ENCODE measurements around the gene UNC5C. TPM values are rescaled to one million over a fixed set of nuclear protein-coding genes. Genes with fewer than 3 reads are reported as not detected.
A peak's percentile ranks its signal among the peaks of the same experiment; 100 is the strongest.

The UNC5C gene
- total RNA-seq, 1 donor from 2014 or later = 0.39 TPM

DNA sequence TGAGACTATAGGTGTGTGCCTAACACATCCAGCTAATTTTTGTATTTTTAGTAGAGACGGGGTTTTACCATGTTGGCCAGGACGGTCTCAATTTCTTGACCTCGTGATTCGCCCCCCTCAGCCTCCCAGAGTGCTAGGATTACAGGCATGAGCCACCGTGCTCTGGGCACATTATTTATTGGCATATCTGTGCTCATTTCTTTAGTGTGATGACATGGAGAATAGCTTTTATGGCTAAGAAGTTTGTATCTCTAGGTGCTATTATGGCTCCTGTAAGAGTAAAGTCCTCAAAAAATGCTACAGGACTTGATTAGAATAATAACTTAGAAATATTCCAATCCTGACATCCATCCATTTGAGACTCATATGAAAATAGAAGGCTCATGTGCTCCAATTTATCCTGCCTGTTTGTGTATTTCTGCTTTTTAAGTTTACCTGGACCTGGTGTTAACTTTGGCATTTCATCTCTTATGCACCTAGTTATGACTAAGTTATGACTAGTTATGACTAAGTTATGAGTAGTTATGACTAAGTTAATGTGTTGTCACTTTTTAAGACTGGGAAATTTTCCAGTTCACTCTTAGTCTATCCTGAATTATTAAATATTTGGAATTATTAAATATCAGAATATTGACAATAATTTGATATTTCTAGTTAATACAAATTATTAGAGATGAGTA, 36.4 kb upstream of the UNC5C start:
- Histone ChIP-seq H3K36me3 (no peaks in the 10 kb centered on the region), H3K27ac (no peak overlapping the region), H3K4me2 (no peak overlapping the region), H3K79me2 (ENCODE audit: low read depth) (no peaks in the 10 kb centered on the region), H3K9me3 (ENCODE audit: low read depth) (no peaks in the 10 kb centered on the region), H3F3A (ENCODE audit: low read depth) (no peaks in the 10 kb centered on the region), H3K27me3 (no peaks in the 10 kb centered on the region), H3K9ac (no peak overlapping the region), H4K20me1 (ENCODE audit: low read depth) (no peaks in the 10 kb centered on the region), H3K4me3 (no peak overlapping the region), H3K4me1 (no peaks in the 10 kb centered on the region), H2AFZ (replicated peaks) (no peak overlapping the region)
- Mint-ChIP-seq H3K4me3 (no peak overlapping the region), H3K4me1 (no peaks in the 10 kb centered on the region), H3K9me3 (peaks cover 3% of the 10 kb centered on the region), H3K27me3 (ENCODE audit: insufficient read depth, low read depth) (no peaks in the 10 kb centered on the region), H3K27ac (no peak overlapping the region), H3K36me3 (no peaks in the 10 kb centered on the region)
- no peak for DNase-seq (ENCODE audit: low spot score)
- TF ChIP-seq EZH2phosphoT487 (IDR thresholded peaks at IDR 0.05) = no peak
- TF ChIP-seq EZH2 (IDR thresholded peaks at IDR 0.05) = no peak
- TF ChIP-seq, protein P1, sequence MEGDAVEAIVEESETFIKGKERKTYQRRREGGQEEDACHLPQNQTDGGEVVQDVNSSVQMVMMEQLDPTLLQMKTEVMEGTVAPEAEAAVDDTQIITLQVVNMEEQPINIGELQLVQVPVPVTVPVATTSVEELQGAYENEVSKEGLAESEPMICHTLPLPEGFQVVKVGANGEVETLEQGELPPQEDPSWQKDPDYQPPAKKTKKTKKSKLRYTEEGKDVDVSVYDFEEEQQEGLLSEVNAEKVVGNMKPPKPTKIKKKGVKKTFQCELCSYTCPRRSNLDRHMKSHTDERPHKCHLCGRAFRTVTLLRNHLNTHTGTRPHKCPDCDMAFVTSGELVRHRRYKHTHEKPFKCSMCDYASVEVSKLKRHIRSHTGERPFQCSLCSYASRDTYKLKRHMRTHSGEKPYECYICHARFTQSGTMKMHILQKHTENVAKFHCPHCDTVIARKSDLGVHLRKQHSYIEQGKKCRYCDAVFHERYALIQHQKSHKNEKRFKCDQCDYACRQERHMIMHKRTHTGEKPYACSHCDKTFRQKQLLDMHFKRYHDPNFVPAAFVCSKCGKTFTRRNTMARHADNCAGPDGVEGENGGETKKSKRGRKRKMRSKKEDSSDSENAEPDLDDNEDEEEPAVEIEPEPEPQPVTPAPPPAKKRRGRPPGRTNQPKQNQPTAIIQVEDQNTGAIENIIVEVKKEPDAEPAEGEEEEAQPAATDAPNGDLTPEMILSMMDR (IDR thresholded peaks at IDR 0.05) = no peak

DNA sequence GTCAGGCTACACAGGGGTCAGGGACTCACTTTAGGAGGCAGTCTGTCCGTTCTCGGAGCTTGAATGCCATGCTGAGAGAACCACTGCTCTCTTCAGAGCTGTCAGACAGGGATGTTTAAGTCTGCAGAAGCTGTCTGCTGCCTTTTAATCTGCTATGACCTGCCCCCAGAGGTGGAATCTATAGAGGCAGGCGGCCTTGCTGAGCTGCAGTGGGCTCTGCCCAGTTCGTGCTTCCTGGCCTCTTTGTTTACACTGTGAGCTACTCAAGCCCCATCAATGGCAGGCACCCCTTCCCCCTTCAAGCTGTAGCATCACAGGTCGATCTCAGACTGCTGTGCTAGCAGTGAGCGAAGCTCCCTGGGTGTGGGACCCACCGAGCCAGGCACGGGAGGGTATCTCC, 31.5 kb upstream of the UNC5C start:
- H3K9me3 ChIP-seq (ENCODE audit: low read depth) = no peaks in the 10 kb centered on the region
- H3K27ac ChIP-seq = no peak overlapping the region
- H3K36me3 ChIP-seq = no peaks in the 10 kb centered on the region
- H3K27me3 Mint-ChIP-seq (ENCODE audit: insufficient read depth, low read depth) = peaks cover 7% of the 10 kb centered on the region
- H4K20me1 ChIP-seq (ENCODE audit: low read depth) = no peaks in the 10 kb centered on the region
- no peaks in the 10 kb centered on the region for H3K27me3 ChIP-seq
- peak overlapping the region; percentile 94 for H2AFZ ChIP-seq (replicated peaks)
- H3K4me1 ChIP-seq = no peaks in the 10 kb centered on the region
- H3K4me3 Mint-ChIP-seq = no peak overlapping the region
- H3K9me3 Mint-ChIP-seq = peaks cover 46% of the 10 kb centered on the region
- H3K9ac ChIP-seq = no peak overlapping the region
- no peaks in the 10 kb centered on the region for H3K79me2 ChIP-seq (ENCODE audit: low read depth)
- no peaks in the 10 kb centered on the region for H3F3A ChIP-seq (ENCODE audit: low read depth)
- H3K4me1 Mint-ChIP-seq = no peaks in the 10 kb centered on the region
- H3K4me2 ChIP-seq = peak overlapping the region; percentile 31
- no peak overlapping the region for H3K27ac Mint-ChIP-seq
- TF ChIP-seq, protein P1 (IDR thresholded peaks at IDR 0.05) = peak; percentile 19
- TF ChIP-seq EZH2 (IDR thresholded peaks at IDR 0.05) = no peak
- no peak overlapping the region for H3K4me3 ChIP-seq
- DNase-seq (ENCODE audit: low spot score) = peak; percentile 51
- H3K36me3 Mint-ChIP-seq = peaks cover 11% of the 10 kb centered on the region

DNA sequence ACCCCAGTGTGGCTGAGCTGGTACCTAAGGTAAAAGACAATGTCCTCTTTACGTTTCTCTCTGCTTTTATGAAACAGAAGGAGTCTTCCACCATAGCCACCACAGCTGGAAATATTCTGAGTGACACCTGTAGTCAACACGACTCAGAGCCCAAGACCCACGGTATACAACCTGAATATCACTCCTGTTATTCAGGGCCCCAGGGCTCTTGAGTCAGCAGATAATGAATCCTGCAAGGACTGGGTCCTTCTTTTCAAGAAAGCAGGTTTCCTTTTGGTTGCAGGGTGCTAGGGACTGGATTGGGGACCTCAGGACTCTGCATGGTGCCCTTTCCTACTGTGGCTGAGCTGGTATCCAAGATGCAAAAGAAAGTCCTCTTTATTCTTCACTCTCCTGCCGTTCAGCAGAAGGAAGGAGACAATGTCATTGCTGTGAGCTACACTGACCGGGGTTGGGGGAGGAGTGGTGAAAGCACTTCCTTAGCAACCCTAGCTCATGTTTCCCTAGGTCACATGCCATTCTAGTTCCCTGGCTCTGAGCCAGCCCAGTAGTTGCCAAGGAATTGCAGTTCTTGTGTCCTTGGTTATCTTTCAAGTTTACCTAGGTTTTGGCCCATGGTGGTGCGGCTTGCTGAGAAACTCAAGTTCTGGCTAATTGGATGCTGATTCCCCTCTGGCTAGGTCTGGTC, 23.7 kb upstream of the UNC5C start:
- Histone ChIP-seq H3K79me2 (ENCODE audit: low read depth) (no peaks in the 10 kb centered on the region), H3K4me3 (no peak overlapping the region), H4K20me1 (ENCODE audit: low read depth) (no peaks in the 10 kb centered on the region), H2AFZ (replicated peaks) (no peak overlapping the region), H3K9me3 (ENCODE audit: low read depth) (no peaks in the 10 kb centered on the region), H3K4me1 (no peaks in the 10 kb centered on the region), H3K36me3 (no peaks in the 10 kb centered on the region), H3K27ac (no peak overlapping the region), H3K4me2 (no peak overlapping the region), H3F3A (ENCODE audit: low read depth) (no peaks in the 10 kb centered on the region), H3K9ac (no peak overlapping the region), H3K27me3 (no peaks in the 10 kb centered on the region)
- peaks cover 7% of the 10 kb centered on the region for H3K4me1 Mint-ChIP-seq
- H3K36me3 Mint-ChIP-seq = peaks cover 8% of the 10 kb centered on the region
- no peak for DNase-seq (ENCODE audit: low spot score)
- peaks cover 53% of the 10 kb centered on the region for H3K9me3 Mint-ChIP-seq
- TF ChIP-seq EZH2phosphoT487 (IDR thresholded peaks at IDR 0.05) (no peak), EZH2 (IDR thresholded peaks at IDR 0.05) (no peak)
- TF ChIP-seq, protein P1 (IDR thresholded peaks at IDR 0.05) = no peak
- peak overlapping the region; percentile 30 for H3K4me3 Mint-ChIP-seq
- peak overlapping the region; percentile 61 for H3K27ac Mint-ChIP-seq
- H3K27me3 Mint-ChIP-seq (ENCODE audit: insufficient read depth, low read depth) = peaks cover 3% of the 10 kb centered on the region

All from neural progenitor cell (in vitro differentiated cells).